Lower lobe of right lung (tissue), 2 donors: Measurements from ENCODE around the gene SLX9. TPM values are rescaled to one million over a fixed set of nuclear protein-coding genes. Genes with fewer than 3 reads are reported as not detected.
A peak's percentile ranks its signal among the peaks of the same experiment; 100 is the strongest.

ENCODE experiments used
- ATAC-seq, 2 donors: fragments of 200-7000 bp; cut with Tn5 transposase; one replicate each; pipeline ENCODE4 v1.9.1; 2020 to 2022; ENCODE audit warnings: mild to moderate bottlenecking in 2 of 2, moderate library complexity in 2 of 2
- DNase-seq: peaks from one replicate; pipeline ENCODE4 v3.0.0-alpha.2; 2020
- H3K27ac ChIP-seq: fragments of 200-600 bp; one replicate; pipeline ENCODE4 v1.8.0; 2022
- H3K27me3 ChIP-seq: fragments of 200-600 bp; one replicate; pipeline ENCODE4 v1.8.0; 2022; ENCODE audit warnings: low read depth
- H3K36me3 ChIP-seq: fragments of 200-600 bp; one replicate; pipeline ENCODE4 v1.8.0; 2022; ENCODE audit warnings: mild to moderate bottlenecking
- H3K4me1 ChIP-seq: fragments of 200-600 bp; one replicate; pipeline ENCODE4 v1.8.0; 2022
- H3K4me3 ChIP-seq: fragments of 200-600 bp; one replicate; pipeline ENCODE4 v1.8.0; 2022; ENCODE audit warnings: mild to moderate bottlenecking
- H3K9me3 ChIP-seq: fragments of 200-600 bp; one replicate; pipeline ENCODE4 v1.8.0; 2022
- CTCF ChIP-seq: fragments of 200-600 bp; IDR thresholded peaks from one replicate; pipeline ENCODE4 v1.8.0; 2022; ENCODE audit warnings: antibody characterized with exemption, mild to moderate bottlenecking
- intact Hi-C: fragments of 100-400 bp; cut with DNase I; formaldehyde crosslinking; loops from one replicate; pipeline ENCODE4 v1.11.0; 2022
- total RNA-seq: library from RNA; stranded (reverse); fragmentation: NEBNext Ultra II Directional; extraction: Animal tissue kit (Norgen Biotek cat#: 25700); gene quantifications from one replicate; pipeline ENCODE4 v1.2.1, GENCODE V29; 2021
- donor health status: DM: no; HTN: yes; CAD: no; lungs with severe emphysema.

SLX9 gene
- total RNA-seq, 1 donor from 2014 or later: 15.7 TPM

DNA sequence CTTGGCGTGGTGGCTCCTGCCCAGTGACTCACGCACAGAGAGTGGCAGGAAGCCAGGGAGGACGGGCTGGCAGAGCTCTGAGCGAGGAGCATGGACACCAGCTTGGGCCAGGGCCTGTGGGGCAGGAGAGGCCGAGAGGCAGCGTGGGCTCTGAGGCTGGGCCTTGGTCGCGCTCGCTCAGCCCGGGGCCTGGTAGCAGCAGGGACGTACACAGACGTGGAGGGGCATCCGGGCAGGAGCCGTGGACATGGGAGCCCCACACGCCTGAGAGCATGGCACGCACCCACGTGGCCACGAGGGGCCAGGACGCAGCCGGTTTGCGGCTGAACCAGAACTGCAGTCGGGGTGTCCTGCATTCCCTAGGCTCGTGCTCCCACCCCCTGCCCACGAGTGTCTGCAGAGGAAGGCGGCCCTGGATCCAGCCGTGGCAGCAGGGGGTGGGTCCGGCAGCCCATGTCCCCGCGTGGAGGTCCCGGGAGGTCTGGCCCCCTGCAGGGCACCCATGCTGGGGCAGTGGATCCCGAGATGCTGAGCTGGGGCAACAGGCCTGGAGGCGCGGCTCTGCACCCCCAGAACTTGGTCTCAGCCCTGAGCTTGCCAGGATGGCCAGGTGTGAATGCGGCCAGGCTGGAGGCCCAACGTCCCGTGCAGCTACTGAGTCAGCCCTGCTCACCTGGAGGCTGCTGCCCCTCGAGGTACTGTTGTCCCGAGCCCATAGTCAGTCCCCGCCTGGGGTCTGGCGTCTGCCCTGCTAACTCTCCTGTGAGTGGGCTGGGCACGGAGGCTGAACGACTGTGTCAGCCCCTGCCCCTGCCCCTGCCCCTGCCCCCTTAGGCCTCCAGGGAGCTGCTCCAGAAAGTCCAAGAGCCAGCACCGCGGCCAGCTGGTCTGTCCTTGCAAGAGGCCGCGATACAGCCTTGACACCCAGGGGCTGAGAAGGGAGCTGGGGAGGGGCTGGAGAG lies 61.6 kb downstream of the SLX9 start:
- ATAC-seq: no peak
- H3K9me3 ChIP-seq: no peaks in the 10 kb centered on the region

DNA sequence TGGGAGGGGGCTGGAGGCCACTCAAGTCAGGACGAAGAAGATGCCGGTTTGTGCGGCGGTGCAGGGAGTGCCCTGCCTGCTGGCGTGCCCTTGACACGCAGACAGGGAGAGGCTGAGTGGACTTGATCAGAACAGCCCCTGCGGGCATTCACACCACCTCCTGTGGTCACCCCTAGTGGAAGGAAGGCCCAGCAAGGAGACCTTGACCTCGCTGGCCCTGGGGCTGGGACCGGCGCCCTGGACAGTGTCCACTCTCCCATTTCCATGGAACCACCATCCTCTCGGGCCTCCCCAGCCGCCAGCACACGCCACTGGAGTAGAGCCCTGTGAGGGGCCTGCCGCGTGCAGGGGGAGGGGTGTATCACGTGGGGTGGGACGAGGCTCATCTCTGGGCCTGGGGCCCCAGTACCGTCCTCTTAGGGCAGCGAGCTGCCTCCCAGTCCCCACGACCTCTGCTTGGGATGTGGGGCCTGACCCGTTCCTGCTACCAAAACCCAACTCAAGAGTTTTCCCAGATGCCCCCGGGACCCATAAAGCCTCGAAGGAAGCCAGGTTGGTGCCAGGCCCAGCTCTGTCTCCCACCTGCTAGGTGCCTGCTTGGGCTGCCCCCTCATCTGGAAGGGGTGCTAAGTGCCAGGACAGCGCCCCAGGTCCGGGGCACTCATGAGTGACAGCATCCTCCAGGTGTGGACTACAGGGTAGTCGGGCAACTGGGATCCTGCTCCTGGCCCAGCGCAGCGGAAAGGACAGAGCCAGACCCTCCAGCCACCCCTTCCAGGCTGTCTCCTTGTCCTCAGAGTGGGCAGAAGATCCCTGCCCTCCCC lies 62.8 kb downstream of the SLX9 start:
- Histone ChIP-seq H3K4me3 (no peak overlapping the region), H3K36me3 (no peaks in the 10 kb centered on the region), H3K4me1 (no peaks in the 10 kb centered on the region), H3K9me3 (no peaks in the 10 kb centered on the region), H3K27ac (no peak overlapping the region), H3K27me3 (no peaks in the 10 kb centered on the region)
- ATAC-seq (no peak), DNase-seq (peak; percentile 36)
- TF ChIP-seq CTCF: no peak
- intact Hi-C loops: no loop called here

More for the DNA sequence above, 61.6 kb downstream of the SLX9 start:
- Histone ChIP-seq H3K27ac (no peak overlapping the region), H3K36me3 (no peaks in the 10 kb centered on the region), H3K4me3 (no peak overlapping the region), H3K27me3 (no peaks in the 10 kb centered on the region), H3K4me1 (no peaks in the 10 kb centered on the region)
- intact Hi-C loops: no loop called here
- DNase-seq: peak; percentile 47
- no peak for TF ChIP-seq CTCF

GRCh38 chr21:45003331-45004058 lies 63.7 kb downstream of the SLX9 start:
- Histone ChIP-seq H3K4me3 (no peak overlapping the region), H3K36me3 (no peaks in the 10 kb centered on the region), H3K27me3 (no peaks in the 10 kb centered on the region), H3K9me3 (no peaks in the 10 kb centered on the region), H3K4me1 (no peaks in the 10 kb centered on the region), H3K27ac (peak overlapping the region; percentile 57)
- intact Hi-C loops: no loop called here
- ATAC-seq (peak; percentile 37 to 67), DNase-seq (peak; percentile 39)
- no peak for TF ChIP-seq CTCF

- H3K27ac ChIP-seq: peak overlapping the region; percentile 57
- intact Hi-C loops: no loop called here
- peak; percentile 27 for DNase-seq
- no peaks in the 10 kb centered on the region for H3K9me3 ChIP-seq
- TF ChIP-seq CTCF: no peak
- H3K27me3 ChIP-seq: no peaks in the 10 kb centered on the region
- H3K4me1 ChIP-seq: no peaks in the 10 kb centered on the region
- no peaks in the 10 kb centered on the region for H3K36me3 ChIP-seq
- peak in 1 of 2 donors; percentile 20 for ATAC-seq
- no peak overlapping the region for H3K4me3 ChIP-seq
These were observed 64.2 kb downstream of the SLX9 start for GRCh38 chr21:45004059-45004422.
